HepG2 (cell line): Measurements from ENCODE around the gene TOB1. TPM values are rescaled to one million over a fixed set of nuclear protein-coding genes. Genes with fewer than 3 reads are reported as not detected.
A peak's percentile ranks its signal among the peaks of the same experiment; 100 is the strongest.

Experiments
- AKAP8 ChIP-seq: sonication (generic); formaldehyde crosslinking; IDR thresholded peaks from 2 replicates; pipeline ENCODE4 v1.5.1; 2020; ENCODE audit warnings: mild to moderate bottlenecking, missing genetic modification reagents
- ATAD3A ChIP-seq: sonication (generic); formaldehyde crosslinking; IDR thresholded peaks from 2 replicates; pipeline ENCODE4 v1.4.0; 2020; ENCODE audit warnings: missing genetic modification reagents
- FIP1L1 ChIP-seq: fragments of 200-400 bp; formaldehyde crosslinking; IDR thresholded peaks from 2 replicates; pipeline ENCODE4 v1.6.1; 2018; ENCODE audit warnings: low read depth, mild to moderate bottlenecking, low read length, moderate library complexity, borderline replicate concordance; ENCODE audit not compliant: insufficient read depth
- FOXP4 ChIP-seq: sonication (generic); formaldehyde crosslinking; IDR thresholded peaks from 2 replicates; pipeline ENCODE4 v1.4.0; 2020; ENCODE audit warnings: missing genetic modification reagents
- GABPA ChIP-seq, 2 experiments: IDR thresholded peaks; 2 replicates each; pipeline ENCODE4 v1.6.1; 2011 to 2016; ENCODE audit warnings: low read depth in 2 of 2, low read length in 1 of 2, missing biosample characterization in 1 of 2, missing genetic modification characterization in 1 of 2
- HOXA9 ChIP-seq: sonication (generic); formaldehyde crosslinking; IDR thresholded peaks from 2 replicates; pipeline ENCODE4 v1.8.1; 2022; ENCODE audit warnings: missing genetic modification reagents, mild to moderate bottlenecking, moderate library complexity, borderline replicate concordance
- KAT7 ChIP-seq: IDR thresholded peaks from 2 replicates; pipeline ENCODE4 v1.6.1; 2018; ENCODE audit warnings: borderline replicate concordance, missing compliant biosample characterization
- MATR3 ChIP-seq: sonication (generic); formaldehyde crosslinking; IDR thresholded peaks from 2 replicates; pipeline ENCODE4 v1.4.0; 2020; ENCODE audit warnings: missing genetic modification reagents
- MBNL3 ChIP-seq: fragments of 250-450 bp; sonication (Bioruptor Pico); conservative IDR thresholded peaks from 2 replicates; pipeline ENCODE4 v1.8.0; 2022; ENCODE audit warnings: mild to moderate bottlenecking, inconsistent platforms
- MIER3 ChIP-seq: IDR thresholded peaks from 2 replicates; pipeline ENCODE4 v1.6.1; 2016; ENCODE audit warnings: missing compliant biosample characterization, borderline replicate concordance
- NR2C2 ChIP-seq: sonication (generic); formaldehyde crosslinking; IDR thresholded peaks from 2 replicates; pipeline ENCODE4 v1.4.0; 2020; ENCODE audit warnings: missing genetic modification reagents, mild to moderate bottlenecking, moderate library complexity, borderline replicate concordance
- PCBP2 ChIP-seq: fragments of 200-400 bp; formaldehyde crosslinking; optimal IDR thresholded peaks from 2 replicates; pipeline ENCODE3; 2018; ENCODE audit warnings: low read length, low read depth; ENCODE audit not compliant: poor library complexity, severe bottlenecking
- RBM39 ChIP-seq: fragments of 200-400 bp; formaldehyde crosslinking; IDR thresholded peaks from one replicate; pipeline ENCODE4 v1.6.1; 2018; ENCODE audit warnings: antibody characterized with exemption, mild to moderate bottlenecking, low read depth, low read length; ENCODE audit not compliant: poor library complexity, severe bottlenecking
- RFXAP ChIP-seq: sonication (generic); formaldehyde crosslinking; IDR thresholded peaks from 2 replicates; pipeline ENCODE4 v1.4.0; 2020; ENCODE audit warnings: missing genetic modification reagents, borderline replicate concordance
- SMARCE1 ChIP-seq: fragments of 450-650 bp; IDR thresholded peaks from 2 replicates; pipeline ENCODE4 v1.6.1; 2017; ENCODE audit warnings: borderline replicate concordance
- SNAPC2 ChIP-seq: sonication (generic); formaldehyde crosslinking; IDR thresholded peaks from 2 replicates; pipeline ENCODE4 v1.8.1; 2022; ENCODE audit warnings: mild to moderate bottlenecking, missing genetic modification reagents
- SPEN ChIP-seq: sonication (generic); formaldehyde crosslinking; IDR thresholded peaks from 2 replicates; pipeline ENCODE4 v1.5.1; 2020; ENCODE audit warnings: low read depth, mild to moderate bottlenecking, missing genetic modification reagents
- TBP ChIP-seq: sonication (generic); formaldehyde crosslinking; IDR thresholded peaks from 2 replicates; pipeline ENCODE4 v1.5.0; 2020; ENCODE audit warnings: missing genetic modification reagents
- TEAD2 ChIP-seq: sonication (generic); formaldehyde crosslinking; IDR thresholded peaks from 2 replicates; pipeline ENCODE4 v1.9.0; 2021; ENCODE audit warnings: missing genetic modification reagents
- YEATS4 ChIP-seq: sonication (generic); formaldehyde crosslinking; IDR thresholded peaks from 2 replicates; pipeline ENCODE4 v1.4.0; 2020; ENCODE audit warnings: missing genetic modification reagents, borderline replicate concordance
- ZBTB10 ChIP-seq: sonication (generic); formaldehyde crosslinking; IDR thresholded peaks from 2 replicates; pipeline ENCODE4 v1.4.0; 2020; ENCODE audit warnings: missing genetic modification reagents, borderline replicate concordance
- ZFP1 ChIP-seq: IDR thresholded peaks from 2 replicates; pipeline ENCODE4 v1.6.1; 2016
- ZNF17 ChIP-seq: sonication (generic); formaldehyde crosslinking; IDR thresholded peaks from 2 replicates; pipeline ENCODE4 v1.5.0; 2020; ENCODE audit warnings: mild to moderate bottlenecking, missing genetic modification reagents
- ZNF33A ChIP-seq: sonication (generic); formaldehyde crosslinking; IDR thresholded peaks from 2 replicates; pipeline ENCODE4 v1.5.1; 2020; ENCODE audit warnings: missing genetic modification reagents, mild to moderate bottlenecking, moderate library complexity, borderline replicate concordance
- ZNF572 ChIP-seq: sonication (generic); formaldehyde crosslinking; IDR thresholded peaks from 2 replicates; pipeline ENCODE4 v1.5.1; 2020; ENCODE audit warnings: mild to moderate bottlenecking, missing genetic modification reagents
- ZNF724P ChIP-seq: sonication (generic); formaldehyde crosslinking; IDR thresholded peaks from 2 replicates; pipeline ENCODE4 v1.8.0; 2022; ENCODE audit warnings: missing genetic modification reagents, borderline replicate concordance
- ZNF775 ChIP-seq: sonication (generic); formaldehyde crosslinking; IDR thresholded peaks from 2 replicates; pipeline ENCODE4 v1.4.0; 2020; ENCODE audit warnings: missing genetic modification reagents, mild to moderate bottlenecking, moderate library complexity, borderline replicate concordance
- ZNF883 ChIP-seq: sonication (generic); formaldehyde crosslinking; IDR thresholded peaks from 2 replicates; pipeline ENCODE4 v1.5.1; 2020; ENCODE audit warnings: mild to moderate bottlenecking, missing genetic modification reagents; ENCODE audit errors: not compliant biosample characterization
- polyA plus RNA-seq, 8 experiments: library from polyadenylated mRNA; depleted of rRNA in 3 of 8; stranded (reverse) in 7 of 8; unstranded in 1 of 8; fragments of >200 nt; fragmentation: Illumina TruSeq in 4 of 8; extraction: Trizol in 4 of 8; gene quantifications; 2 replicates each; pipeline versions ENCODE4 v1.2.1 to v1.2.3, GENCODE V29; 2011 to 2016; ENCODE audit warnings: low read depth in 4 of 8, missing spikeins in 1 of 8, mixed read lengths in 1 of 8; ENCODE audit not compliant: insufficient read depth in 1 of 8
- total RNA-seq, 5 experiments: library from RNA; depleted of rRNA; stranded (reverse); fragments of >200 nt; fragmentation: Illumina TruSeq; extraction: Trizol; gene quantifications; 2 replicates each; pipeline ENCODE4 v1.2.3, GENCODE V29; 2016; ENCODE audit warnings: low read depth in 1 of 5

Gene TOB1
- total and polyA plus RNA-seq, 2 of the 13 experiments (the other 11 are each of a cell fraction or from before 2014, with no cell fraction given) = 21.9 to 57.7 TPM

- TF ChIP-seq RBM39 (no peak), RFXAP (CRISPR knock-in tag) (peak; percentile 97), PCBP2 (peak; percentile 33), SNAPC2 (CRISPR knock-in tag) (no peak; the same call in 1 of the 2 replicates), SMARCE1 (no peak), TEAD2 (CRISPR knock-in tag) (no peak), FIP1L1 (no peak), NR2C2 (CRISPR knock-in tag) (0 out of 2 replicates have a peak, but pooled peaks have one; percentile 20), ZNF33A (no peak), TBP (CRISPR knock-in tag) (no peak), MBNL3 (CRISPR knock-in tag) (no peak), HOXA9 (no peak), MIER3 (CRISPR knock-in tag) (peak; percentile 70; the same call in 1 of the 2 replicates), GABPA (IDR thresholded peaks at IDR 0.05; ENCODE audit: low read depth, low read length) (no peak), GABPA (CRISPR knock-in tag; IDR thresholded peaks at IDR 0.05; ENCODE audit: low read depth) (no peak; the same call in 1 of the 2 replicates), MATR3 (no peak), ZNF572 (no peak), YEATS4 (no peak; the same call in 1 of the 2 replicates), ZNF775 (CRISPR knock-in tag) (no peak), SPEN (CRISPR knock-in tag) (peak; percentile 65; the same call in 1 of the 2 replicates), ZNF17 (no peak), ZFP1 (CRISPR knock-in tag) (peak; percentile 81; the same call in 1 of the 2 replicates), ZNF724P (0 out of 2 replicates have a peak, but pooled peaks have one; percentile 5), ZNF883 (no peak), ZBTB10 (CRISPR knock-in tag) (no peak), ATAD3A (no peak), AKAP8 (CRISPR knock-in tag) (no peak), KAT7 (CRISPR knock-in tag) (peak; percentile 50; the same call in 1 of the 2 replicates), FOXP4 (CRISPR knock-in tag) (peak; percentile 91)
Observed at GRCh38 chr17:50905460-50905803, 39.3 kb upstream of the TOB1 start (continued).
